Measurements from ENCODE around the gene VWA3A.

The VWA3A gene

DNA sequence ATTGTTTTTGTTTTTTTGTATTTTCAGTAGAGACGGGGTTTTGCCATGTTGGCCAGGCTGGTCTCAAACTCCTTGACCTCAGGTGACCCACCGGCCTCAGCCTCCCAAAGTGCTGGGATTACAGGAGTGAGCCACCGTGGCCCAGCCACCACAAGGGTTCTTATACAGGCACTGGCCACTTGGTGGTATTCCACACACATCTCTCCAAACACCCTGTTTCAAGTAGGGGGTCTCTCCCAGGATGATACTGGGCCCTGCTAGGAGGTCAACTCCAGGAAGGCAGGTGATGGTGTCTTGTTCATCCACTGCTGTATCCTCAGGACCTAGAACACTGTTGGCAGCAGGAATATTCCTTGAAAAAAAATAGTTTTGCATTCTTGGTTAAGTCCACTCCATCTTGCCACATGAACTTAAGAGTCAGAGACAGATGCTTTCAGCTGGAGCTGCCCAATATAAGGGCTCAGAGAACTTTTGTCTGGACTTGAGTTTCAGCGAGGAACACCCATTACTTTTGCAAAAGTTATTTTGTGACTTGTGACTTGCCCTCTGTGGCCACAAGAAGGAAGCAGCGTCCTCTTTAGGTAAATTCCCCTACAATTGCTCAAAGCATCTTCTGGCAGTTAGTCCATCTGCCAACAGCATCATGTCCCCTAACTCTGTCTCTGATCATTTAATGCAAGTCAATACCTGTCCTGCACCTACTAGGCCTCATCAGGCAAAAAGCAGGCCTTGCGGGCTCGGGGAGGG, 106.4 kb downstream of the VWA3A start:
- DNase-seq (ENCODE audit: extremely low read depth in 1 of 2, low read depth in 1 of 2), result no peak

DNA sequence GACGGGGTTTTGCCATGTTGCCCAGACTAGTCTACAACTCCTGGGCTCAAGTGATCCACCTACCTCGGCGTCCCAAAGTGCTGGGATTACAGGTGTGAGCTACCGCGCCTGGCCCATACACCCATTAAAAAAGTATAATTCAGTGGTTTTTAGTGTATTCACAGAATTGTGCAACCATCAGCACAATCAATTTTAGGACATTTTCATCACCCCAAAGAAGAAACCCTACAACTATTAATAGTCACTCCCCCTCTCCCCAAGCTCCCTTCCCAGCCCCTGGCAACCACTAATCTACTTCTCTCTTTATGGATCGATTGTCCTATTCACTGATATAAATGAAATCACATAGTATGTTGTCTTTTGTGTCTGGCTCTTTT, 109.9 kb downstream of the VWA3A start:
- no peak for DNase-seq (ENCODE audit: extremely low read depth in 1 of 2, low read depth in 1 of 2)

DNA sequence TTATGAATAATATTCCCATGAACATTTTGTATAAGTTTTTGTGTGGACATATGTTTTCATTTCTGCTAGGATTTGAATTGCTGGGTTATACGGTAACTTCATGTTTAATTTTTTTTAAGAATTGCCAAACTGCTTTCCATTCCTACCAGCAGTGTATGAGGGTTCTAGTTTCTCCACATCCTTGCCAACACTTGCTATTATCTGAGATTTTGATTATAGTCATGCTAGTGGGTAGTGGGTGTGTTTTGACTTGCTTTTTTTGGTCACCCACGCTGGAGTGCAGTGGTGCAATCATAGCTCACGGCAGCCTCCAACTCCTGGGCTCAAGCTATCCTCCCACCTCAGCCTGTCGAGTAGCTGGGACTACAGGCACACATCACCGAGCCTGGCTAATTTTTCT, 110.8 kb downstream of the VWA3A start:
- no peak for DNase-seq (ENCODE audit: extremely low read depth in 1 of 2, low read depth in 1 of 2)

DNA sequence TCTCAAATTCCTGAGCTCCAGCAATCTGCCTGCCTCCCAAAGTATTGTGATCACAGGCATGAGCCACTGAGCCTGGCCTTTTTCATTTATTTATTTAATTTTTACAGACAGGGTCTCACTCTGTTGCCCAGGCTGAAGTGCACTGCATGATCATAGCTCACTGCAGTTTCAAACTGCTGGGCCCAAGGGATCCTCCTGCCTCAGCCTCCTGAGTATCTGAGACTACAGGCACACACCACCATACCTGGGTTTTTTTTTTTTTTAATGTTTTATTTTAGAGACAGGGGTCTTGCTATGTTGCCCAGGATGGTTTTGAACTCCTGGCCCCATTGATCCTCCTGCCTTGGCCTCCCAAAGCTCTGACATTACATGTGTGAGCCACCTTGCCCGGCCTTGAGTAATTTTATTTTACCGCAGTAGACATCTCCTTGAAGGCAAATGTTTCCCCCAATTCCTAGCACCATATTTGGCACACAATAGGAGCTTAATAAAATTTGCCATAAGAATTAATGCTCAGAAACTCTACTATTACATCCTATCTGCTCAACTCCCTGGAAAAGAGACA, 111.8 kb downstream of the VWA3A start:
- DNase-seq (ENCODE audit: extremely low read depth in 1 of 2, low read depth in 1 of 2), result no peak

DNA sequence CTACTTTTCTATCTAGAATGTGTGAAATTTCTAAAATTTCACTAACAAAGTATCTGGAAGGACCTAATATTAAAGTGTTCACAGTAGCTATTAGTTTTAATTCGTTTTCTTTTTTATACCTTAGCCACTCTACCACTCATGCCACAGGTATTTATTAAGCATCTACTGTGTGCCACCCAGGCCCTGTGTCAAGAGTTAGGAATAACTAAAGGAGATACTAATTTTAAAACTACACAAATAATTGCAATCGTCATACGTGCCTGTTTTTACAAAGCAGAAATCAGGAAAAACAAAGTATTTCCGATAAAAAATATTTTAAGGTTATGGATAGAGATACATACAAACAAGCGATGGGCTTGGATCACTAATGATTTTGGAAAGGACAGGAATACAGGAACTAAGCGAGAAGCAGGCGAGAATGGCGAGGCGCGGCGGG, 113.3 kb downstream of the VWA3A start:
- no peak for DNase-seq (ENCODE audit: extremely low read depth in 1 of 2, low read depth in 1 of 2)

DNA sequence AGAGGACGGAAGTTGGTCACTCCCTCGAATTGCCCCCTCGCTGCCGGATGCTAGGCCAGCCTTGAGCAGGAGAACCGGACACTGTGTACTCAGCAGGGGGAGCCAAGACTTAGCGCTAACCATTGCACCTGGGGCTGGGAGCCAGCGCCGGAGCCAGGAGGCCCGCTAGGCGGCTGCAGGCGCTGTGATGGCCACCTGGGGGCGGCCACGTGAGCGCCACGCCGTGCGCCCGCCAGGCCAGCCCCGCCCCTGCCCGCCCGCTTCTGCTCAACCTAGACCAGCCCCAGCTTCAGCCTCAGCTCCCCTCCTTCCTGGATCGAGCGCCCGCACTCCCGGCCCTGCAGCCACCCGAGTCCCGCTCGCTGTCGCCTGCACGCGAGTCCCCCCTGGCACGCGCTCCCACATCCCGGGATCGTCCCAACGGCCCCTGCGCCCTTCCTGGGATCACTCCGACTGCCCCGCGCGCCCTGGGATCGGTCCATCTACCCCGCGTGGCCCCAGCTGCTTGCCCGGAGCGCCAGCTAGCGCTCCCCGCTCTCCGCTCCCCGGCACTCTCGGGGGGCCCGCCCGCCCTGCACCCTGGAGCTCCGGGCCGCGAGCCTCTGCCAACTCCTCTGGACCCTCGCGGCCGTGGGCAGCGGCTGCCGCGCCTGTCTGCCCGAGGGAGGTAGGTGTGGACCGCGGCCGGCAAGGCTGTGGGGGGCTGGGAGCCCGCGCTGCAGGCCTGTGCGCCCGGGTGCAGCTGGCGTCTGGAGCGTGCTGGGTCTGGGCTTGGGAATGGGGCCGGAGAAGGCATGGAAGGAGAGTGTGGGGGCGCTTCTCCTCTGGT, 113.9 kb downstream of the VWA3A start, which contains the start of gene EEF2K:
TSS of gene EEF2K (plus strand) at position 266 of the 829 bp plus-strand sequence. CDS start 19,452 bp downstream, outside the sequence.
- DNase-seq (ENCODE audit: extremely low read depth in 1 of 2, low read depth in 1 of 2), result peak; percentile 62 to 71
